ENCODE data around the gene CFC1B. TPM values are rescaled to one million over a fixed set of nuclear protein-coding genes. Genes with fewer than 3 reads are reported as not detected.
"Not testable (repeated sequence)": the region's sequence is repeated elsewhere in the genome, so short reads cannot be mapped to it uniquely, and the experiment has no call there.

The CFC1B gene
- total RNA-seq, 1 donor from 2014 or later = not detected

- not testable (repeated sequence) for DNase-seq
These were observed 45.1 kb downstream of the CFC1B start for GRCh38 chr2:130566165-130566564.

- DNase-seq = not testable (repeated sequence)
These were observed 50.9 kb downstream of the CFC1B start for GRCh38 chr2:130571929-130572328.

GRCh38 chr2:130574230-130574629, 53.2 kb downstream of the CFC1B start:
- DNase-seq = not testable (repeated sequence)

- not testable (repeated sequence) for DNase-seq
These were observed 55.3 kb downstream of the CFC1B start for GRCh38 chr2:130576209-130576784.

- not testable (repeated sequence) for DNase-seq
These were observed 56.5 kb downstream of the CFC1B start for GRCh38 chr2:130577559-130577958.

Small RNA genes lying within 50 kb of the gene (small RNA-seq; reads per million reads assigned to genes)
- not detected for gene RF00017 (ENCODE audit: low replicate concordance)
- not detected for gene RNU6-473P (ENCODE audit: low replicate concordance)

Other genes starting within 250 kb of the CFC1B start
- 52.1 TPM for gene IMP4, start 178.3 kb upstream of the CFC1B start, total RNA-seq
- 21.1 TPM for gene PTPN18, start 165.2 kb upstream of the CFC1B start, total RNA-seq
- 0.21 TPM for gene POTEI, start 11.9 kb upstream of the CFC1B start, total RNA-seq
- not detected for gene CFC1, start 78.4 kb downstream of the CFC1B start, total RNA-seq
- gene POTEJ, start 90.2 kb downstream of the CFC1B start, total RNA-seq = not detected
- not detected for gene GPR148, start 207.8 kb downstream of the CFC1B start, total RNA-seq
- gene AMER3, start 234.3 kb downstream of the CFC1B start, total RNA-seq = not detected

Measured in tongue (tissue), 3 donors.